Panc1 (cell line): ENCODE results near the gene GNAI2. TPM values are rescaled to one million over a fixed set of nuclear protein-coding genes. Genes with fewer than 3 reads are reported as not detected.
"Not testable (repeated sequence)": the region's sequence is repeated elsewhere in the genome, so short reads cannot be mapped to it uniquely, and the experiment has no call there.

ENCODE experiments used
- ATAC-seq: fragments of 200-7000 bp; cut with Tn5 transposase; 2 replicates; pipeline ENCODE4 v1.9.1; 2020; ENCODE audit warnings: mild to moderate bottlenecking, moderate library complexity
- BruUV-seq: library from RNA; stranded (reverse); fragments of 400-500 nt; replicated peaks from 2 replicates; lab custom pipeline; 2021; lab: Mats Ljungman, UMichigan
- CTCF ChIA-PET: fragments of 300-600 bp; sonication (Branson Sonifier 250); formaldehyde crosslinking; loops from one replicate; lab custom pipeline; 2022; ENCODE audit warnings: antibody characterized with exemption; lab: Charles Lee
- POLR2A ChIA-PET: fragments of 300-600 bp; sonication (Branson Sonifier 250); formaldehyde crosslinking; loops from one replicate; lab custom pipeline; 2022; ENCODE audit warnings: antibody characterized with exemption; lab: Charles Lee
- DNase-seq: peaks from one replicate; pipeline ENCODE4 v3.0.0-alpha.2; 2010; ENCODE audit warnings: low read depth, low spot score
- H3K27ac ChIP-seq: 2 replicates; pipeline ENCODE4 v1.5.1; 2011; ENCODE audit warnings: mild to moderate bottlenecking, low read length, inconsistent platforms
- H3K27me3 ChIP-seq: fragments of 200-500 bp; sonication (Bioruptor generic); 2 replicates; pipeline ENCODE4 v1.6.0; 2014; ENCODE audit warnings: low read length, inconsistent platforms; ENCODE audit not compliant: control insufficient read depth, insufficient read depth
- H3K36me3 ChIP-seq: fragments of 200-500 bp; sonication (Bioruptor generic); 2 replicates; pipeline ENCODE4 v1.5.1; 2014; ENCODE audit warnings: inconsistent platforms, mild to moderate bottlenecking, low read length, moderate library complexity; ENCODE audit not compliant: control insufficient read depth, insufficient read depth
- H3K4me1 ChIP-seq: 2 replicates; pipeline ENCODE4 v1.5.1; 2011; ENCODE audit warnings: inconsistent platforms, mild to moderate bottlenecking, low read length, moderate library complexity; ENCODE audit not compliant: control insufficient read depth, insufficient read depth
- H3K4me3 ChIP-seq, 2 experiments: 2 replicates each; pipeline ENCODE4 v1.5.1; 2011 to 2012; ENCODE audit warnings: low read depth in 2 of 2, low read length in 2 of 2, mild to moderate bottlenecking in 2 of 2, inconsistent platforms in 1 of 2, moderate library complexity in 1 of 2
- H3K9me3 ChIP-seq: fragments of 200-500 bp; sonication (Bioruptor generic); 2 replicates; pipeline ENCODE4 v1.5.1; 2014; ENCODE audit warnings: low read depth, mild to moderate bottlenecking, inconsistent platforms, low read length, moderate library complexity; ENCODE audit not compliant: control insufficient read depth, insufficient read depth
- POLR2AphosphoS5 ChIP-seq: IDR thresholded peaks from 2 replicates; pipeline ENCODE4 v1.6.1; 2012; ENCODE audit warnings: mild to moderate bottlenecking, low read depth, low read length, moderate library complexity
- SIN3A ChIP-seq: IDR thresholded peaks from 2 replicates; pipeline ENCODE4 v1.6.1; 2012; ENCODE audit warnings: low read depth, mild to moderate bottlenecking, low read length, moderate library complexity, borderline replicate concordance; ENCODE audit not compliant: insufficient read depth
- TCF7L2 ChIP-seq: IDR thresholded peaks from 2 replicates; pipeline ENCODE4 v1.6.1; 2011; ENCODE audit warnings: mild to moderate bottlenecking, low read depth, low read length, inconsistent platforms
- in situ Hi-C: cut with HindIII; loops from 2 replicates; pipeline ENCODE4 v1.10.0; 2016; ENCODE audit warnings: low sequenced_read_pairs, low pct_unique_long_range_greater_than_20kb
- intact Hi-C: fragments of 100-400 bp; cut with micrococcal nuclease; formaldehyde crosslinking; loops from one replicate; pipeline ENCODE4 v1.10.0; 2022; ENCODE audit not compliant: unreplicated experiment
- total RNA-seq: library from RNA; stranded (reverse); gene quantifications from one replicate; pipeline ENCODE4 v1.2.1, GENCODE V29; 2021; ENCODE audit not compliant: unreplicated experiment
- TF ChIP-seq, protein P1 (sequence below): fragments of 450-650 bp; IDR thresholded peaks from 2 replicates; pipeline ENCODE4 v1.5.1; 2017; ENCODE audit warnings: mild to moderate bottlenecking
- TF ChIP-seq, protein P2 (sequence below), 2 experiments: IDR thresholded peaks; 2 replicates each; pipeline ENCODE4 v1.6.1; 2011 to 2012; ENCODE audit warnings: low read depth in 2 of 2, control low read depth in 1 of 2, low read length in 1 of 2, mild to moderate bottlenecking in 1 of 2, moderate library complexity in 1 of 2; ENCODE audit not compliant: insufficient read depth in 1 of 2

Gene GNAI2
- total RNA-seq, 1 experiment from 2014 or later, result 170 TPM

DNA sequence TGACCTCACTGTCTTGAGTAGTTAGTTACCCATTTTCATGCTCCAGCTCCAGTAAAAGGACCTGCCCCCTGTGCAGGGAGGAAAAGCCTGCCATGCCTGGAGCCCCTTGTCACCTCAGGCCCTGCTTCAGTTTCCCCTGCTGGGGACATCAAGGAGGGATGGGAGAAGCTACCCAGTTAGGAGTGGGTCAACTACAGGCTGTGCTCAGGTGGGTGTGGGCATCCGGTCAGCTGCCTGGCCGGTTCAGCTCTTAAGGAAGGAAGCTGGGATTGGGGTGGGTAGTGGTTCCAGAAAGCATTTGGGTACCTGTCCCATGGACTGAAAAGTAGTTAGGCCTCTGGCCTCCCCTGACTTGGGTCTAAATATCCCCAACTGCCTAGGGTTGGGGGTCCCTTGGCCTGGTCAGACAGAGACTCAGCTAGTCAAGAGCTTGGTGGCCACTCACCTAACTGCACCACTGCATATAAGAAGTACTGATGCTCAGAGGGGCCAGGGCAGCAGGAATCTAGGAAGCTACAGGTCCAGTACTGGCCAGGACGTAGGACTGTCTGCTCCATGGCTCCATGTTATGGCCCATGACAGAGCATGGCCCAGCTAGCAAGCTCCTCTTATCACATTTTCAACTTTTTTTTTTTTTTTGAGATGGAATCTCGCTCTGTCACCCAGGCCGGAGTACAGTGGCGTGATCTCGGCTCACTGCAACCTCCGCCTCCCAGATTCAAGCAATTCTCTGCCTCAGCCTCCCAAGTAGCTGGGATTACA lies 43.4 kb downstream of the GNAI2 start:
- Histone ChIP-seq H3K4me1 (no peaks in the 10 kb centered on the region), H3K4me3 (no peak overlapping the region), H3K27me3 (no peaks in the 10 kb centered on the region), H3K9me3 (no peaks in the 10 kb centered on the region), H3K36me3 (no peaks in the 10 kb centered on the region), H3K27ac (no peak overlapping the region)
- CTCF ChIA-PET, result interaction anchor here (0.6 kb wide), 2 partner anchors 25 to 32 kb away, joined by 4 to 6 read pairs; no protein-coding TSS in a partner anchor
- DNase-seq (no peak), ATAC-seq (no peak)
- in situ Hi-C loops (no loop called here), intact Hi-C loops (no loop called here)
- BruUV-seq, result no TSS peak
- POLR2A ChIA-PET, result no interaction called here
- TF ChIP-seq POLR2AphosphoS5 (no peak), TCF7L2 (no peak), SIN3A (no peak)
- TF ChIP-seq, protein P1, sequence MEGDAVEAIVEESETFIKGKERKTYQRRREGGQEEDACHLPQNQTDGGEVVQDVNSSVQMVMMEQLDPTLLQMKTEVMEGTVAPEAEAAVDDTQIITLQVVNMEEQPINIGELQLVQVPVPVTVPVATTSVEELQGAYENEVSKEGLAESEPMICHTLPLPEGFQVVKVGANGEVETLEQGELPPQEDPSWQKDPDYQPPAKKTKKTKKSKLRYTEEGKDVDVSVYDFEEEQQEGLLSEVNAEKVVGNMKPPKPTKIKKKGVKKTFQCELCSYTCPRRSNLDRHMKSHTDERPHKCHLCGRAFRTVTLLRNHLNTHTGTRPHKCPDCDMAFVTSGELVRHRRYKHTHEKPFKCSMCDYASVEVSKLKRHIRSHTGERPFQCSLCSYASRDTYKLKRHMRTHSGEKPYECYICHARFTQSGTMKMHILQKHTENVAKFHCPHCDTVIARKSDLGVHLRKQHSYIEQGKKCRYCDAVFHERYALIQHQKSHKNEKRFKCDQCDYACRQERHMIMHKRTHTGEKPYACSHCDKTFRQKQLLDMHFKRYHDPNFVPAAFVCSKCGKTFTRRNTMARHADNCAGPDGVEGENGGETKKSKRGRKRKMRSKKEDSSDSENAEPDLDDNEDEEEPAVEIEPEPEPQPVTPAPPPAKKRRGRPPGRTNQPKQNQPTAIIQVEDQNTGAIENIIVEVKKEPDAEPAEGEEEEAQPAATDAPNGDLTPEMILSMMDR, result no peak
- TF ChIP-seq, protein P2, sequence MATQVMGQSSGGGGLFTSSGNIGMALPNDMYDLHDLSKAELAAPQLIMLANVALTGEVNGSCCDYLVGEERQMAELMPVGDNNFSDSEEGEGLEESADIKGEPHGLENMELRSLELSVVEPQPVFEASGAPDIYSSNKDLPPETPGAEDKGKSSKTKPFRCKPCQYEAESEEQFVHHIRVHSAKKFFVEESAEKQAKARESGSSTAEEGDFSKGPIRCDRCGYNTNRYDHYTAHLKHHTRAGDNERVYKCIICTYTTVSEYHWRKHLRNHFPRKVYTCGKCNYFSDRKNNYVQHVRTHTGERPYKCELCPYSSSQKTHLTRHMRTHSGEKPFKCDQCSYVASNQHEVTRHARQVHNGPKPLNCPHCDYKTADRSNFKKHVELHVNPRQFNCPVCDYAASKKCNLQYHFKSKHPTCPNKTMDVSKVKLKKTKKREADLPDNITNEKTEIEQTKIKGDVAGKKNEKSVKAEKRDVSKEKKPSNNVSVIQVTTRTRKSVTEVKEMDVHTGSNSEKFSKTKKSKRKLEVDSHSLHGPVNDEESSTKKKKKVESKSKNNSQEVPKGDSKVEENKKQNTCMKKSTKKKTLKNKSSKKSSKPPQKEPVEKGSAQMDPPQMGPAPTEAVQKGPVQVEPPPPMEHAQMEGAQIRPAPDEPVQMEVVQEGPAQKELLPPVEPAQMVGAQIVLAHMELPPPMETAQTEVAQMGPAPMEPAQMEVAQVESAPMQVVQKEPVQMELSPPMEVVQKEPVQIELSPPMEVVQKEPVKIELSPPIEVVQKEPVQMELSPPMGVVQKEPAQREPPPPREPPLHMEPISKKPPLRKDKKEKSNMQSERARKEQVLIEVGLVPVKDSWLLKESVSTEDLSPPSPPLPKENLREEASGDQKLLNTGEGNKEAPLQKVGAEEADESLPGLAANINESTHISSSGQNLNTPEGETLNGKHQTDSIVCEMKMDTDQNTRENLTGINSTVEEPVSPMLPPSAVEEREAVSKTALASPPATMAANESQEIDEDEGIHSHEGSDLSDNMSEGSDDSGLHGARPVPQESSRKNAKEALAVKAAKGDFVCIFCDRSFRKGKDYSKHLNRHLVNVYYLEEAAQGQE (IDR thresholded peaks at IDR 0.05; ENCODE audit: insufficient read depth in 1 of 2, low read depth in 2 of 2, low read length in 1 of 2), result no peak

DNA sequence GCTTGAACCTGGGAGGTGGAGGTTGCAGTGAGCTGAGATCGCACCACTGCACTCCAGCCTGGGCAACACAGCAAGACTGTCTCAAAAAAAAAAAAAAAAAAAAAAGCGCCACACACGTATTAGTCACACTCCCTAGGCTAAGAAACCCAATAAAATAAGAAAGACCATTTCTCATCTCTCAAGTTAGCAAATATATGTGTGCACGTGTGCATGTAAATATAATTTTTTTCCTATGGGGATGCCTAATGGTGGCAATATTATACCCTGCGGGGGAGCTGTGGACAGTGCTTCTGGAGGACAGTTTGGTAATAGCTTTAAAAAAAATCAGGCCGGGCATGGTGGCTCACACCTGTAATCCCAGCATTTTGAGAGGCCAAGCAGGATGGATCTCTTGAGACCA lies 48.1 kb downstream of the GNAI2 start:
- CTCF ChIA-PET, POLR2A ChIA-PET, in situ Hi-C loops, H3K27me3 ChIP-seq, H3K36me3 ChIP-seq, BruUV-seq, H3K9me3 ChIP-seq, H3K4me3 ChIP-seq, H3K27ac ChIP-seq, intact Hi-C loops, DNase-seq, H3K4me1 ChIP-seq: not testable (repeated sequence)
- ATAC-seq, result 0 out of 2 replicates have a peak, but pooled peaks have one; percentile 20
